ENCODE results near the gene HYCC1.

DNA sequence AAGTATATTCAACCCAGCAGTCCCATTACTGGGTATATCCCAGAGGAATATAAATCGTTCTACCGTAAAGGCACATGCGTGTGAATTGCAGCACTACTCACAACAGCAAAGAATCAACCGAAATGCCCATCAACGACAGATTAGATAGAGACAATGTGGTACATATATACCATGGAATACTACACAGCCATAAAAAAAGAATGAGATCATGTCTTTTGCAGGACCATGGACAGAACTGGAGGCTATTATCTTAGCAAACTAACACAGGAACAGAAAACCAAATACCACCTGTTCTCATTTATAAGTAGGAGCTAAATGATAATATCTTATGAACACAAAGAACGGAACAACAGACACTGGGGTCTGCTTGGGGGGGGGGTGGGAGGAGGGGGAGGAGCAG lies 47.4 kb upstream of the HYCC1 start:
- TF ChIP-seq, protein P1, sequence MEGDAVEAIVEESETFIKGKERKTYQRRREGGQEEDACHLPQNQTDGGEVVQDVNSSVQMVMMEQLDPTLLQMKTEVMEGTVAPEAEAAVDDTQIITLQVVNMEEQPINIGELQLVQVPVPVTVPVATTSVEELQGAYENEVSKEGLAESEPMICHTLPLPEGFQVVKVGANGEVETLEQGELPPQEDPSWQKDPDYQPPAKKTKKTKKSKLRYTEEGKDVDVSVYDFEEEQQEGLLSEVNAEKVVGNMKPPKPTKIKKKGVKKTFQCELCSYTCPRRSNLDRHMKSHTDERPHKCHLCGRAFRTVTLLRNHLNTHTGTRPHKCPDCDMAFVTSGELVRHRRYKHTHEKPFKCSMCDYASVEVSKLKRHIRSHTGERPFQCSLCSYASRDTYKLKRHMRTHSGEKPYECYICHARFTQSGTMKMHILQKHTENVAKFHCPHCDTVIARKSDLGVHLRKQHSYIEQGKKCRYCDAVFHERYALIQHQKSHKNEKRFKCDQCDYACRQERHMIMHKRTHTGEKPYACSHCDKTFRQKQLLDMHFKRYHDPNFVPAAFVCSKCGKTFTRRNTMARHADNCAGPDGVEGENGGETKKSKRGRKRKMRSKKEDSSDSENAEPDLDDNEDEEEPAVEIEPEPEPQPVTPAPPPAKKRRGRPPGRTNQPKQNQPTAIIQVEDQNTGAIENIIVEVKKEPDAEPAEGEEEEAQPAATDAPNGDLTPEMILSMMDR (IDR thresholded peaks at IDR 0.05; ENCODE audit: low read depth, low read length, poor library complexity, severe bottlenecking) = no peak
- TF ChIP-seq EZH2phosphoT487 (IDR thresholded peaks at IDR 0.05; ENCODE audit: borderline replicate concordance, low read length) = no peak

Measured in DOHH2 (cell line).